HepG2 (cell line): Measurements from ENCODE around the gene ASAP2. TPM values are rescaled to one million over a fixed set of nuclear protein-coding genes. Genes with fewer than 3 reads are reported as not detected.

Experiments used
- CEBPG ChIP-seq: IDR thresholded peaks from 2 replicates; pipeline ENCODE4 v1.6.1; 2016
- FIP1L1 ChIP-seq: fragments of 200-400 bp; formaldehyde crosslinking; IDR thresholded peaks from 2 replicates; pipeline ENCODE4 v1.6.1; 2018; ENCODE audit warnings: low read depth, mild to moderate bottlenecking, low read length, moderate library complexity, borderline replicate concordance; ENCODE audit not compliant: insufficient read depth
- HMGXB3 ChIP-seq: sonication (generic); formaldehyde crosslinking; IDR thresholded peaks from 2 replicates; pipeline ENCODE4 v1.4.0; 2020; ENCODE audit warnings: missing genetic modification reagents, borderline replicate concordance
- KAT2B ChIP-seq: fragments of 150-350 bp; IDR thresholded peaks from 2 replicates; pipeline ENCODE4 v1.6.1; 2014; ENCODE audit warnings: low read depth, low read length, borderline replicate concordance
- KLF12 ChIP-seq: sonication (generic); formaldehyde crosslinking; IDR thresholded peaks from 2 replicates; pipeline ENCODE4 v1.4.0; 2020; ENCODE audit warnings: missing genetic modification reagents, borderline replicate concordance
- SKI ChIP-seq: fragments of 450-650 bp; IDR thresholded peaks from one replicate; pipeline ENCODE4 v1.6.1; 2018; ENCODE audit warnings: mild to moderate bottlenecking; ENCODE audit not compliant: partially characterized antibody
- SRSF9 ChIP-seq: fragments of 200-400 bp; formaldehyde crosslinking; IDR thresholded peaks from 2 replicates; pipeline ENCODE4 v1.6.1; 2018; ENCODE audit warnings: borderline replicate concordance, mild to moderate bottlenecking, low read depth, low read length; ENCODE audit not compliant: insufficient read depth, poor library complexity, severe bottlenecking
- ZBTB37 ChIP-seq: sonication (generic); formaldehyde crosslinking; IDR thresholded peaks from 2 replicates; pipeline ENCODE4 v1.4.0; 2020; ENCODE audit warnings: mild to moderate bottlenecking, missing genetic modification reagents
- ZKSCAN8 ChIP-seq: IDR thresholded peaks from 2 replicates; pipeline ENCODE4 v1.6.1; 2016; ENCODE audit warnings: borderline replicate concordance, missing genetic modification reagents, missing compliant biosample characterization
- ZNF282 ChIP-seq: fragments of 450-650 bp; IDR thresholded peaks from 2 replicates; pipeline ENCODE4 v1.6.1; 2018; ENCODE audit not compliant: partially characterized antibody
- ZNF552 ChIP-seq: sonication (generic); formaldehyde crosslinking; IDR thresholded peaks from 2 replicates; pipeline ENCODE4 v1.9.0; 2022; ENCODE audit warnings: missing genetic modification reagents, mild to moderate bottlenecking, borderline replicate concordance
- ZNF598 ChIP-seq: sonication (generic); formaldehyde crosslinking; IDR thresholded peaks from 2 replicates; pipeline ENCODE4 v1.5.1; 2020; ENCODE audit warnings: mild to moderate bottlenecking, missing genetic modification reagents, borderline replicate concordance
- ZSCAN25 ChIP-seq: sonication (generic); formaldehyde crosslinking; IDR thresholded peaks from 2 replicates; pipeline ENCODE4 v1.8.0; 2022; ENCODE audit warnings: mild to moderate bottlenecking, missing genetic modification reagents
- polyA plus RNA-seq, 8 experiments: library from polyadenylated mRNA; depleted of rRNA in 3 of 8; stranded (reverse) in 7 of 8; unstranded in 1 of 8; fragments of >200 nt; fragmentation: Illumina TruSeq in 4 of 8; extraction: Trizol in 4 of 8; gene quantifications; 2 replicates each; pipeline versions ENCODE4 v1.2.1 to v1.2.3, GENCODE V29; 2011 to 2016; ENCODE audit warnings: low read depth in 4 of 8, missing spikeins in 1 of 8, mixed read lengths in 1 of 8; ENCODE audit not compliant: insufficient read depth in 1 of 8
- total RNA-seq, 5 experiments: library from RNA; depleted of rRNA; stranded (reverse); fragments of >200 nt; fragmentation: Illumina TruSeq; extraction: Trizol; gene quantifications; 2 replicates each; pipeline ENCODE4 v1.2.3, GENCODE V29; 2016; ENCODE audit warnings: low read depth in 1 of 5
- TF ChIP-seq, protein P1 (sequence below): sonication (generic); formaldehyde crosslinking; IDR thresholded peaks from 2 replicates; pipeline ENCODE4 v1.5.1; 2020; ENCODE audit warnings: missing genetic modification reagents, mild to moderate bottlenecking, borderline replicate concordance
- TF ChIP-seq, protein P2 (sequence below): sonication (generic); formaldehyde crosslinking; IDR thresholded peaks from 2 replicates; pipeline ENCODE4 v1.8.1; 2023; ENCODE audit warnings: missing genetic modification reagents, mild to moderate bottlenecking, borderline replicate concordance
- TF ChIP-seq, protein P3 (sequence below): IDR thresholded peaks from 2 replicates; pipeline ENCODE4 v1.6.1; 2018; ENCODE audit warnings: missing genetic modification reagents
- TF ChIP-seq, protein P4 (sequence below): sonication (generic); formaldehyde crosslinking; IDR thresholded peaks from 2 replicates; pipeline ENCODE4 v1.5.1; 2020; ENCODE audit warnings: mild to moderate bottlenecking, missing genetic modification reagents, moderate library complexity

ASAP2 gene
- total and polyA plus RNA-seq, 2 of the 13 experiments (the other 11 are each of a cell fraction or from before 2014, with no cell fraction given) = 7.3 to 22.3 TPM

GRCh38 chr2:9336576-9337314 lies 130.1 kb downstream of the ASAP2 start (continued):
- TF ChIP-seq, protein P1, sequence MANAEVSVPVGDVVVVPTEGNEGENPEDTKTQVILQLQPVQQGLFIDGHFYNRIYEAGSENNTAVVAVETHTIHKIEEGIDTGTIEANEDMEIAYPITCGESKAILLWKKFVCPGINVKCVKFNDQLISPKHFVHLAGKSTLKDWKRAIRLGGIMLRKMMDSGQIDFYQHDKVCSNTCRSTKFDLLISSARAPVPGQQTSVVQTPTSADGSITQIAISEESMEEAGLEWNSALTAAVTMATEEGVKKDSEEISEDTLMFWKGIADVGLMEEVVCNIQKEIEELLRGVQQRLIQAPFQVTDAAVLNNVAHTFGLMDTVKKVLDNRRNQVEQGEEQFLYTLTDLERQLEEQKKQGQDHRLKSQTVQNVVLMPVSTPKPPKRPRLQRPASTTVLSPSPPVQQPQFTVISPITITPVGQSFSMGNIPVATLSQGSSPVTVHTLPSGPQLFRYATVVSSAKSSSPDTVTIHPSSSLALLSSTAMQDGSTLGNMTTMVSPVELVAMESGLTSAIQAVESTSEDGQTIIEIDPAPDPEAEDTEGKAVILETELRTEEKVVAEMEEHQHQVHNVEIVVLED (CRISPR knock-in tag) = peak; percentile 62; the same call in 1 of the 2 replicates
- TF ChIP-seq, protein P2, sequence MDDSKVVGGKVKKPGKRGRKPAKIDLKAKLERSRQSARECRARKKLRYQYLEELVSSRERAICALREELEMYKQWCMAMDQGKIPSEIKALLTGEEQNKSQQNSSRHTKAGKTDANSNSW (CRISPR knock-in tag) = 0 out of 2 replicates have a peak, but pooled peaks have one; percentile 31
- TF ChIP-seq ZBTB37 (peak; percentile 88; the same call in 1 of the 2 replicates), KAT2B (no peak), ZNF282 (no peak), KLF12 (CRISPR knock-in tag) (peak; percentile 50; the same call in 1 of the 2 replicates), ZSCAN25 (CRISPR knock-in tag) (no peak; the same call in 1 of the 2 replicates), ZNF552 (CRISPR knock-in tag) (peak; percentile 71; the same call in 1 of the 2 replicates), SKI (no peak), CEBPG (CRISPR knock-in tag) (no peak), ZNF598 (CRISPR knock-in tag) (peak; percentile 87; the same call in 1 of the 2 replicates), HMGXB3 (CRISPR knock-in tag) (no peak), SRSF9 (no peak), ZKSCAN8 (CRISPR knock-in tag) (0 out of 2 replicates have a peak, but pooled peaks have one; percentile 34), FIP1L1 (no peak)
- TF ChIP-seq, protein P3, sequence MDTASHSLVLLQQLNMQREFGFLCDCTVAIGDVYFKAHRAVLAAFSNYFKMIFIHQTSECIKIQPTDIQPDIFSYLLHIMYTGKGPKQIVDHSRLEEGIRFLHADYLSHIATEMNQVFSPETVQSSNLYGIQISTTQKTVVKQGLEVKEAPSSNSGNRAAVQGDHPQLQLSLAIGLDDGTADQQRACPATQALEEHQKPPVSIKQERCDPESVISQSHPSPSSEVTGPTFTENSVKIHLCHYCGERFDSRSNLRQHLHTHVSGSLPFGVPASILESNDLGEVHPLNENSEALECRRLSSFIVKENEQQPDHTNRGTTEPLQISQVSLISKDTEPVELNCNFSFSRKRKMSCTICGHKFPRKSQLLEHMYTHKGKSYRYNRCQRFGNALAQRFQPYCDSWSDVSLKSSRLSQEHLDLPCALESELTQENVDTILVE (CRISPR knock-in tag) = peak; percentile 62; the same call in 1 of the 2 replicates
- TF ChIP-seq, protein P4, sequence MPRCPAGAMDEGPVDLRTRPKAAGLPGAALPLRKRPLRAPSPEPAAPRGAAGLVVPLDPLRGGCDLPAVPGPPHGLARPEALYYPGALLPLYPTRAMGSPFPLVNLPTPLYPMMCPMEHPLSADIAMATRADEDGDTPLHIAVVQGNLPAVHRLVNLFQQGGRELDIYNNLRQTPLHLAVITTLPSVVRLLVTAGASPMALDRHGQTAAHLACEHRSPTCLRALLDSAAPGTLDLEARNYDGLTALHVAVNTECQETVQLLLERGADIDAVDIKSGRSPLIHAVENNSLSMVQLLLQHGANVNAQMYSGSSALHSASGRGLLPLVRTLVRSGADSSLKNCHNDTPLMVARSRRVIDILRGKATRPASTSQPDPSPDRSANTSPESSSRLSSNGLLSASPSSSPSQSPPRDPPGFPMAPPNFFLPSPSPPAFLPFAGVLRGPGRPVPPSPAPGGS (CRISPR knock-in tag) = peak; percentile 82; the same call in 1 of the 2 replicates
